OCI-LY7 (cell line): ENCODE data around the gene SNAI3. TPM values are rescaled to one million over a fixed set of nuclear protein-coding genes. Genes with fewer than 3 reads are reported as not detected.

Experiments used
- BruUV-seq: library from RNA; stranded (reverse); fragments of 400-500 nt; replicated peaks from 2 replicates; lab custom pipeline; 2021; lab: Mats Ljungman, UMichigan
- CTCF ChIA-PET: fragments of 300-600 bp; sonication (Branson Sonifier 250); formaldehyde crosslinking; loops from one replicate; lab custom pipeline; 2022; ENCODE audit warnings: antibody characterized with exemption; ENCODE audit not compliant: unreplicated experiment; lab: Charles Lee
- POLR2A ChIA-PET: fragments of 300-600 bp; sonication (Branson Sonifier 250); formaldehyde crosslinking; loops from one replicate; lab custom pipeline; 2022; ENCODE audit warnings: antibody characterized with exemption; lab: Charles Lee
- DNase-seq: peaks from one replicate; pipeline ENCODE4 v3.0.0-alpha.2; 2015; ENCODE audit warnings: low spot score
- H2AFZ ChIP-seq: fragments of 200-600 bp; sonication (generic), shearing (Covaris generic); 2 replicates; pipeline ENCODE4 v1.6.1; 2014; ENCODE audit warnings: mild to moderate bottlenecking, antibody characterized with exemption, low read length, moderate library complexity
- H3K27ac ChIP-seq: fragments of 200-600 bp; sonication (generic); 2 replicates; pipeline ENCODE4 v1.5.1; 2014; ENCODE audit warnings: mixed run types, low read depth, mild to moderate bottlenecking, moderate library complexity, low read length, inconsistent platforms; ENCODE audit not compliant: poor library complexity, severe bottlenecking
- H3K36me3 ChIP-seq: fragments of 200-600 bp; sonication (generic); 2 replicates; pipeline ENCODE4 v1.6.1; 2014; ENCODE audit warnings: mild to moderate bottlenecking, antibody characterized with exemption, low read length, moderate library complexity, mixed read lengths; ENCODE audit not compliant: insufficient read depth
- H3K4me1 ChIP-seq: fragments of 200-600 bp; sonication (generic); 2 replicates; pipeline ENCODE4 v1.5.1; 2014; ENCODE audit warnings: mild to moderate bottlenecking, low read length; ENCODE audit not compliant: insufficient read depth, poor library complexity, severe bottlenecking
- H3K4me2 ChIP-seq: fragments of 200-600 bp; sonication (generic); 2 replicates; pipeline ENCODE4 v1.6.1; 2014; ENCODE audit warnings: mild to moderate bottlenecking, low read length
- H3K4me3 ChIP-seq: fragments of 200-600 bp; sonication (generic); 2 replicates; pipeline ENCODE4 v1.5.1; 2014; ENCODE audit warnings: mild to moderate bottlenecking, low read depth, low read length; ENCODE audit not compliant: poor library complexity, severe bottlenecking
- H3K79me2 ChIP-seq: fragments of 200-600 bp; sonication (generic); 2 replicates; pipeline ENCODE4 v1.6.1; 2016; ENCODE audit warnings: low read depth, mild to moderate bottlenecking, low read length, moderate library complexity, mixed read lengths; ENCODE audit not compliant: insufficient read depth
- H3K9me2 ChIP-seq: fragments of 200-600 bp; sonication (generic); 2 replicates; pipeline ENCODE4 v1.6.1; 2016; ENCODE audit warnings: mild to moderate bottlenecking, low read length, mixed read lengths; ENCODE audit not compliant: insufficient read depth
- H3K9me3 ChIP-seq: fragments of 200-600 bp; sonication (generic); 2 replicates; pipeline ENCODE4 v1.6.1; 2014; ENCODE audit warnings: mild to moderate bottlenecking, mixed run types, low read length, mixed read lengths
- H4K20me1 ChIP-seq: fragments of 200-600 bp; sonication (generic); 2 replicates; pipeline ENCODE4 v1.6.1; 2014; ENCODE audit warnings: mild to moderate bottlenecking, antibody characterized with exemption, low read length, moderate library complexity, mixed read lengths; ENCODE audit not compliant: insufficient read depth
- CTCF ChIP-seq: fragments of 200-600 bp; sonication (generic); conservative IDR thresholded peaks from 2 replicates; pipeline ENCODE4 v1.5.1; 2014; ENCODE audit warnings: mild to moderate bottlenecking, antibody characterized with exemption, low read length, moderate library complexity, mixed read lengths
- EZH2phosphoT487 ChIP-seq: fragments of 200-600 bp; sonication (generic); IDR thresholded peaks from 2 replicates; pipeline ENCODE4 v1.6.1; 2018; ENCODE audit warnings: low read depth, borderline replicate concordance, mild to moderate bottlenecking, mixed run types, antibody characterized with exemption, low read length, moderate library complexity, mixed read lengths
- intact Hi-C: fragments of 100-400 bp; cut with micrococcal nuclease; formaldehyde crosslinking; loops from one replicate; pipeline ENCODE4 v1.10.0; 2022; ENCODE audit not compliant: unreplicated experiment
- total RNA-seq, 2 experiments: library from RNA; depleted of rRNA in 1 of 2; stranded (reverse); fragments of >200 nt in 1 of 2; shearing (Covaris generic) in 1 of 2; gene quantifications; 2 replicates each; pipeline ENCODE4 v1.2.3, GENCODE V29; 2014 to 2022

The SNAI3 gene
- total RNA-seq, 2 experiments from 2014 or later, result 3.1 to 3.3 TPM

GRCh38 chr16:88650749-88651275, 35.5 kb downstream of the SNAI3 start, which contains the start of gene CYBA:
Gene CYBA (minus strand): TSS chr16:88651053. CDS start chr16:88651013, 40 bp downstream.
- ChIA-PET POLR2A (no interaction called here), CTCF (no interaction called here)
- no peaks in the 10 kb centered on the region for H3K9me3 ChIP-seq
- TF ChIP-seq CTCF (no peak), EZH2phosphoT487 (no peak)
- H3K79me2 ChIP-seq, result peaks cover 31% of the 10 kb centered on the region
- H4K20me1 ChIP-seq, result peaks cover 17% of the 10 kb centered on the region
- peak within 1 kb of the TSS; percentile 100 for H3K4me2 ChIP-seq
- H3K9me2 ChIP-seq, result no peaks in the 10 kb centered on the region
- peak within 1 kb of the TSS; percentile 90 for H3K4me3 ChIP-seq
- peaks cover 36% of the 10 kb centered on the region for H3K4me1 ChIP-seq
- peak within 1 kb of the TSS; percentile 94 for H3K27ac ChIP-seq
- peaks cover 59% of the 10 kb centered on the region for H3K36me3 ChIP-seq
- no peak within 1 kb of the TSS for H2AFZ ChIP-seq
- peak; percentile 88 for DNase-seq
- BruUV-seq, result no TSS peak
- intact Hi-C loops, result loop anchor here (1.0 to 5.0 kb wide), 5 partner anchors 12 to 1006 kb away; partner anchors contain the start of genes CHMP1A, MVD and SPATA33

- no peak for TF ChIP-seq EZH2phosphoT487
- TF ChIP-seq CTCF, result no peak
- H3K4me1 ChIP-seq, result peaks cover 36% of the 10 kb centered on the region
- no peak overlapping the region for H2AFZ ChIP-seq
- H4K20me1 ChIP-seq, result peaks cover 17% of the 10 kb centered on the region
- peaks cover 60% of the 10 kb centered on the region for H3K36me3 ChIP-seq
- ChIA-PET POLR2A (no interaction called here), CTCF (no interaction called here)
- no peaks in the 10 kb centered on the region for H3K9me3 ChIP-seq
- peak overlapping the region; percentile 90 for H3K4me3 ChIP-seq
- H3K79me2 ChIP-seq, result peaks cover 31% of the 10 kb centered on the region
- peak overlapping the region; percentile 94 for H3K27ac ChIP-seq
- no TSS peak for BruUV-seq
- intact Hi-C loops, result loop anchor here (2.0 to 5.0 kb wide), 2 partner anchors 15 to 1007 kb away; partner anchors contain the start of genes CHMP1A and SPATA33
- DNase-seq, result peak; percentile 54
- H3K9me2 ChIP-seq, result no peaks in the 10 kb centered on the region
- peak overlapping the region; percentile 100 for H3K4me2 ChIP-seq
These were observed 36.2 kb downstream of the SNAI3 start for GRCh38 chr16:88649924-88650748.
